Choroid plexus epithelial cell (primary cell): Measurements from ENCODE around the gene C19orf33.
"Not testable (repeated sequence)": the region's sequence is repeated elsewhere in the genome, so short reads cannot be mapped to it uniquely, and the experiment has no call there.

Experiments used
- DNase-seq: peaks from one replicate; pipeline ENCODE4 v3.0.0-alpha.2; 2010; ENCODE audit warnings: low read depth
- H3K4me3 ChIP-seq: 2 replicates; pipeline ENCODE4 v1.5.1; 2011; ENCODE audit warnings: low read depth, mild to moderate bottlenecking, control low read depth, low read length, moderate library complexity
- TF ChIP-seq, protein P1 (sequence below): conservative IDR thresholded peaks from 2 replicates; pipeline ENCODE4 v1.5.1; 2011; ENCODE audit warnings: low read depth, mild to moderate bottlenecking, control low read depth, inconsistent platforms, low read length, moderate library complexity

Gene C19orf33

GRCh38 chr19:38326591-38326990 is 22.5 kb downstream of the C19orf33 start:
- H3K4me3 ChIP-seq, result no peak overlapping the region
- TF ChIP-seq, protein P1, sequence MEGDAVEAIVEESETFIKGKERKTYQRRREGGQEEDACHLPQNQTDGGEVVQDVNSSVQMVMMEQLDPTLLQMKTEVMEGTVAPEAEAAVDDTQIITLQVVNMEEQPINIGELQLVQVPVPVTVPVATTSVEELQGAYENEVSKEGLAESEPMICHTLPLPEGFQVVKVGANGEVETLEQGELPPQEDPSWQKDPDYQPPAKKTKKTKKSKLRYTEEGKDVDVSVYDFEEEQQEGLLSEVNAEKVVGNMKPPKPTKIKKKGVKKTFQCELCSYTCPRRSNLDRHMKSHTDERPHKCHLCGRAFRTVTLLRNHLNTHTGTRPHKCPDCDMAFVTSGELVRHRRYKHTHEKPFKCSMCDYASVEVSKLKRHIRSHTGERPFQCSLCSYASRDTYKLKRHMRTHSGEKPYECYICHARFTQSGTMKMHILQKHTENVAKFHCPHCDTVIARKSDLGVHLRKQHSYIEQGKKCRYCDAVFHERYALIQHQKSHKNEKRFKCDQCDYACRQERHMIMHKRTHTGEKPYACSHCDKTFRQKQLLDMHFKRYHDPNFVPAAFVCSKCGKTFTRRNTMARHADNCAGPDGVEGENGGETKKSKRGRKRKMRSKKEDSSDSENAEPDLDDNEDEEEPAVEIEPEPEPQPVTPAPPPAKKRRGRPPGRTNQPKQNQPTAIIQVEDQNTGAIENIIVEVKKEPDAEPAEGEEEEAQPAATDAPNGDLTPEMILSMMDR, result no peak
- DNase-seq, result no peak

- TF ChIP-seq, protein P1, result no peak
- no peak for DNase-seq
Observed at GRCh38 chr19:38329651-38330050, 25.6 kb downstream of the C19orf33 start.

DNA sequence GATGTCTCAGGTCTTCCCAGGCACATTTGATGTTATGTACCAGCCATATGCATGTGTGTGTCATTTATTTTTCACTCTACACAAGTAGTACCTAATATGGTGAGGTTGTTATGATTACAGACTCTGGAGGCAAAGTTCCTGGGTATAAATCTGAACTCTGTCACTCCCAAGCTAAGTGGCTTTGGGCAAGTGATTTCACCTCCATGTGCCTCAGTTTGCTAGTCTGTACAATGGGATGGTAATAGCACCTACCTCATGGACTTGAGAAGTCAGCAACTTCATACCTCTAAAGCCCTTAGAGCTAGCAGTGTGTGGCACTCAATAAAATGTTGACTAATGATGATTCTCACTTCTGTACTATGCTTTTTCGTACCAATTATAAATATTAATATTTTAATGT is 27.7 kb downstream of the C19orf33 start:
- DNase-seq, result no peak
- no peak overlapping the region for H3K4me3 ChIP-seq
- TF ChIP-seq, protein P1, result no peak

More at GRCh38 chr19:38329651-38330050, 25.6 kb downstream of the C19orf33 start:
- H3K4me3 ChIP-seq, result no peak overlapping the region

- TF ChIP-seq, protein P1, result no peak
- H3K4me3 ChIP-seq, result no peak overlapping the region
- no peak for DNase-seq
Observed at GRCh38 chr19:38333245-38333644, 29.2 kb downstream of the C19orf33 start.

DNA sequence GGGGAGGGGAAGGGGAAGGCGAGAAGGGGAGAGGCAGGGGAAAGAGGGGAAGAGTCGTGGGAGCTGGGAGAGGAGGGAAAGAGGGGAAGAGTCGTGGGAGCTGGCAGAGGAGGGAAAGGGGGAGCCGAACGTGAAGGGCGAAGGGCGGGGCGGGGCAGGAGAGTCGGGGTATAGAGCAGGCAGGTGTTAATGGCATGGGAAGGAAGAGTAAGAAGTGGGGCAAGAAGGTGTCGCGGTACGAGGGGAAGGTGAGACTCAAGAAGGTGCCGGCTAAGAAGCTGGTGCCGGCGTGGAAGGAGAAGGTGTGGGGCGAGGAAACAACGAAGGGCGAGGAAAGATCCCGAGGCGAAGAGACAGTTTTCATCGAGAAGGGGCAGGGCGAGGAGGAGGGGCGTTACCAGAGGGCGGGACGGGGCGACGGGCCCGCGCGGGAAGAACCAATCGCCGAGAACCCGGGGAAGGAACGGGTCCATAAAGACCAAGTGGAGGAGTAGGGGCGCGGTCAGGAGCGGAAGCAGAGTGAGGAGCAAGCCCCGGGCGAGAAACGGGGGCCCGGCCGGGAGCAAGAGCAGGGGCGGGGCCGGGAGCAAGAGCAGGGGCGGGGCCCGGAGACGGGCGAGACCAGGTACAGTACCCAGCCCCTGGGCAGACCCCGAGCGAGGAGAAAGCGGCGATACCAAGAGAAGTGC is 32.0 kb downstream of the C19orf33 start:
- peak overlapping the region; percentile 58 for H3K4me3 ChIP-seq
- peak; percentile 97 for DNase-seq
- TF ChIP-seq, protein P1, result no peak

- peak overlapping the region; percentile 58 for H3K4me3 ChIP-seq
- TF ChIP-seq, protein P1, result no peak
Observed at GRCh38 chr19:38336638-38337359, 32.7 kb downstream of the C19orf33 start.

GRCh38 chr19:38337360-38337653 is 33.3 kb downstream of the C19orf33 start:
- H3K4me3 ChIP-seq, result peak overlapping the region; percentile 58
- DNase-seq, result no peak
- TF ChIP-seq, protein P1, result no peak

More at GRCh38 chr19:38336638-38337359, 32.7 kb downstream of the C19orf33 start:
- DNase-seq, result peak; percentile 96

DNA sequence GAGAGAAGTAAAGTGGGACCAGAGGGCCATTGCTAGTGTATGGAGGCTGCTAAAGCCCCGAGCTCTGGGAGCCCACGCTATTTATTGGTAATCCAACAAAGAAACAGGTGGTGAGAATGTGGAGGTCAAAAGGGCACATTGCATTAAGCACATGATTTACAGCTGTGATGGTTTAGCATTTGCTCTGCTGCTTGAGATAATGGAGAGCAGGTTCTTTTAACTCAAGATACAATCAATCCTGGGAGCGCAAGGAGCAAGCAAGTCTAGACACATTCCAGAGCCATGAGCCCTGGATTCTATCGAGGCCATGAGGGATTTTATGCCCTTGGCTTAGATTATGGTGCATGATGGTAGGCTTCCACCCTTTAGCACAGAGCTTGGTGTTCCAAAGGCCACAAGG is 35.0 kb downstream of the C19orf33 start:
- not testable (repeated sequence) for DNase-seq

More for the DNA sequence above, 35.0 kb downstream of the C19orf33 start:
- not testable (repeated sequence) for H3K4me3 ChIP-seq
